CD4-positive, alpha-beta T cell treated with Interleukin-2 at 100 ng/mL for 4 hours (primary cell): Measurements from ENCODE around the gene UBE2V1.
"Not testable (repeated sequence)": the region's sequence is repeated elsewhere in the genome, so short reads cannot be mapped to it uniquely, and the experiment has no call there.

Experiments
- DNase-seq: peaks from one replicate; pipeline ENCODE4 v3.0.0-alpha.2; 2020; ENCODE audit warnings: low spot score

Gene UBE2V1

DNA sequence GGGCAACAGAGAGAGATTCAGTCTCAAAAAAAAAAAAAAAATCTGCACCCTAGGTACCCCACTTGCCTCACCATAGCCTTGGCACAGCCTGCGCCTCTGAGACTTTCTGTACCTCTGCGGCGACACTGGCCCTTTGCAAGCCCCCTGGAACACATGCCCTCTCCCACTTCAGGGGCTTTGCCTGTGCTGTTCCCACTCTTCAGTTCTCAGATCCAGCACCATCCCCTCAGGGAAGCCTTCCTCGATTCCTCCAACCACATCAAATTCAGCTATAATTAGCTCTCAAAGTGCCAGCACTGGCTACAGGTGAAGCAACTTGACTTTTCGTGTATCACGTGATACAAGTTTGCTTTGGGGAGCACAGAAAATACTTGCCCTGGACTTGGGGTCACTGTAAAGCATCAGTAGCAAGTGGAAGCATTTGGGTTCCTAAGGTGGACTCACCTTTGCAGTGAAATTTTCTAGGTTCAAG, 2.1 kb upstream of the UBE2V1 start:
- DNase-seq, result no peak

DNA sequence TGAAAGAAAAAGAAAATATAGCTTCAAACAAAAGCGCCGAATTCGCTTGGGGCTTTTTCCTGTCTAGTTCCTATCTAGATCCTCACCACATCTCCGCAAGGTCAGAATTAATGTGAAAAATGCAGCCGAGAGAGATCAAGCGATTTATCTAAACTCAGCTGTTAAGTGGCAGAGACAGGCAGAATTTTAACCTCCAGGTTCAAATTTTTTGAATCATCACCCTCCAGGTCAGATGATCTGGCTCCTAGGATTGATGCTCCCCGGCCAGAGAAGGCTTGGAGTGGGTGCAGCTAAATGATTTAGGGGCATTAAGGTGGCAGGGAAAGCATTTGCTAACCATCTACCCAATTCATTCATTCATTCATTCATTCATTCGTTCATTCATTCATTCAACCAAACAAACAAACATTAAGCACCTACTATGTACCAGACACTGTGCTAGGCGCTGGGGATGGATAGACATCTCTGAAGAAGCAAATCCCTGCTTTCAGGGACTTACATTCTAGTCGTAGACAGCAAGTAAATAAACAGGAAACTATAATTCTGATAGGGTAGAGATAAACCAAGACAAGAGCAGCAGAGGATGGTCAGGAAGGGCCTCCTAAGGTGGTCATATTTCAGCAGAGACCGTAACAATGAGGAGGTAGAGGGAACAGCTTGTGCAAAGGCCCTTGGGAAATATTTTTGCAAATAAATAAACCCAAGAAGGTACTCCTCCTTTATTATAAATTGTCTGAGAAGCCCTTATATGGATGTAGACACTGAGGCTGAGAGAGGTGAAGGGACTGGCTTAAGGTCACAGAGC, 672 bp upstream of the UBE2V1 start:
- DNase-seq, result no peak

DNA sequence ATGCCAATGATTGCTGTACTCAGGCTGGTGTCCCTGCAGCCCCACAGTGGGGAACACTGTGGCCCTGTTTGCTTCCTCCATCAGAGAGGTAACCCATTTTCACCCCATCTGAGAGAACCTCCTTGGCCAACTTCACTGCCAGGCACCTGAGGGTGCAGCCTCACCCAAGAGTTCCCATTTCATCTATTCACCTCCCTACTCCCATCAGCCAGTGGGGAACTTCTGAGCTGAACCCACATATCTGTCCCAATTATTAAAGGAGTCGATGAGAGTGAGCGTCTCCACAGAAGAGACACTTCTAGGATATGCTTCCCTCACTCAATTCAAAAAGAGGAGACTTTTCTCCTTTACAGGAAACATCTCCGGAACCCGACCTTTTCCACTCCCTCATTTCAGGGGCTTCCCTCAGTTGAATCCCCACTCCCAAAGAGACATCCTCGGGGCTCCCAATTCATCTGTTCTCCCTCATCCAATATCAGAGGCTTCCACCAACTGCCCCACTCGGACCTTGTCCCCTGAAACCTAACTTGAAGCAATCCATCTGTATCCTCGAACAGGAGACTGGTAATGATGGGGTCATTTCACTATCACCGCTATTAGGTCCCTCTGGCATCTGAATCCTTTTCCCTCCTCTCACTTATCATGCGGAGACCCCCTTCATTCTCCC, 988 bp downstream of the UBE2V1 start:
- no peak for DNase-seq

DNA sequence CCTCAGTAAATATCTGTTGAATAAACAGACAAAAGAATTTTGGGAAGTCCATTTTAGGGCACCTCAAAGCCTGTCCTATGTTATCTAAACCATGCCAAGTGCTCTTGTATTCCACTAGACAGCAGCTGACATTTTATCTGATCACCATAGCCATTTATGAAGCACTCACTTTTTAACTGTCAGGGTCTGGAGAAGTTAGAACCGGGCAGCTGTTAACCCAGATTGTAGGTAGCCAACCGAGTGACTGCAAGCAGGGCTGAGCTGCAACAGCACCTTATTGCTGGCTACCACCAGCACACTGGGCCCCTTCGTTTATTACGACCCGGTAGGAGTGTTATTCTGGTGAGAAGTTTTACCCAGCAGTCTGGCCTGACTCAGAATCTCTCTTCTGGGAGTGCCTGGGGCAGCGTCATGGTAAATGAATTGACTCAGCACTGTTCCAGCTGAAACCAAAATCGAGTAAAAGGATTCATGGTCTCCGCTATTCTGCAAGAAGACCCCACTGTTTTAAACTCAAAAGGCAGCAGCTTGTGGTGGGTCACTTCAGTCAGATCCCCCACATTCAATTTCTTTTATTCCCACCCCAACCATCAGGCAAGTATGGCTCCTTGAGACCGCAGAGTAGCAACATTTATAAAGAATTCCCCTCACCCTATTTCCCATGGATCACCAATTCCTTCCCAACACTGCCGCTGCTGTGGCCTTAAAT, 1.7 kb downstream of the UBE2V1 start:
- peak; percentile 51 for DNase-seq

DNA sequence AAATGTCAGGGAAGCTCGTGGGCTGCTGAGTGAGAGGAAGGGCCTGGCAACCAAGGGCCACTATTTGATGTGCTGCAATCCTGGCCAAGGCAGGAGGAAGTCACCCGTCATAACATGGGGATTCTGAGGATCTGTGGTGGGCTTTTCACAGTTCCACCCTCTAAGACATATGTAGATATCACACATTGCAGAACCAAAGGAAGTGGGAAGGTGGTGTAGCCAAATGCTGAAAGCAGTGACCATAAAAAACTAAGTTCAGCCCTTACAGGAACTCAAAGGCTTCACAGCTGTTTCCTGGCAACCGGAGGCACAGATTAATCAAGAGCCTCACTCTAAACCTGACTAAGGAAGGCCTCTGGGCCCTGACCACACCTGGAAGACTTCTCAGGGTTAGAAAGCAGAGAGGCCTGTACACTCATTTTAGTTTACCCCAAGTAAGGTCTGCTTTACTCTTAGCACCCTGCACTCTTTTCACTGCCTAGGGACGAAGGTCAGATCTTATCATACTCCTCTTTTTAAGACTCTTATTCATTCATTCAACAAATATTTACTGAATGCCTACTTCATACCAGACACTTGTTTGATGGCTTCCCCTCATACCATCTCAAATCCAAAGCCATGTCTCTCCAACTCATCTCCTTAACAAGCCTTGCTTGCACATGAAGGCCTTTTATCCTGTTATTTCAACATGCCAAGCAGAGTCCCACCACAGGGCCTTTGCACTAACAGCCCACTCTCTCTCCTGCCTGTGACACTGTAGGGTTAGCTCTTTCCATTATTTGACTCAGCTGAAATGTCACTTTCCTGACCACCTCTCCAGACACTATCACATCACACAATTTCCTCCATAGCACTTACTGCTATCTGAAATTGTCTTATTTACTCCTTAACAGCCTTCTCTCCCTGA, 2.6 kb downstream of the UBE2V1 start:
- DNase-seq, result peak; percentile 69

DNA sequence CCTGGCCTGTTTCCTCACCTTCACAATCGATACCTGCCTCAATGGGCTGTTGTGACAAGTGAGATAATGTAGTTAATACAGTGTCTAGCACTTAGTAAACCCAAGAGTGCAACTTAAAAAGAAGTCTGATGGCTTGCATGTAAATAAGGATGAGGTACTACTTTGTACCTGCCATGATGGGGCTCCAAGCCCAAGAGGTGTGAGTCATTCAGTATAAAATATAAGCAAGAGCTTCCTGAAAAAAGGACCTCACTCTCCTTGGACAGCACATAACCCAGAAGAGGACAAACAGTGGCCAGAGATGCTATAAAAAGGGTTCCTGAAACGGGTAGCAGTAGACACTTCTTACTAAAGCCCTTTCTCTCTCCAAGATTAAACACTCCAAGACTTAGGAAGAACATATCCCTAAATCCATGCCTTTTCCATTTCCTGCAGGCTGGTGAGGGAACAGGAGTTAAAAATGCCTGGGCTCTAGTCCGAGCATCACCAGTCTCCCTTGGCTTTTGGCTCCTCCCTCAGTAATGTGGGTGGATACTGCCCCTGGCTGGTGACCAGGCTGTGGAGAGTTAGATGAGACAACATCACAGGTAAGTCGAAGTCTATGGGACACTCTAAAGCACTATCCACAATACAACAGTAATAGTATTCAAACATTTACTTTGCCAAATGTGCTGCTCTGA, 4.3 kb downstream of the UBE2V1 start:
- DNase-seq, result no peak

DNA sequence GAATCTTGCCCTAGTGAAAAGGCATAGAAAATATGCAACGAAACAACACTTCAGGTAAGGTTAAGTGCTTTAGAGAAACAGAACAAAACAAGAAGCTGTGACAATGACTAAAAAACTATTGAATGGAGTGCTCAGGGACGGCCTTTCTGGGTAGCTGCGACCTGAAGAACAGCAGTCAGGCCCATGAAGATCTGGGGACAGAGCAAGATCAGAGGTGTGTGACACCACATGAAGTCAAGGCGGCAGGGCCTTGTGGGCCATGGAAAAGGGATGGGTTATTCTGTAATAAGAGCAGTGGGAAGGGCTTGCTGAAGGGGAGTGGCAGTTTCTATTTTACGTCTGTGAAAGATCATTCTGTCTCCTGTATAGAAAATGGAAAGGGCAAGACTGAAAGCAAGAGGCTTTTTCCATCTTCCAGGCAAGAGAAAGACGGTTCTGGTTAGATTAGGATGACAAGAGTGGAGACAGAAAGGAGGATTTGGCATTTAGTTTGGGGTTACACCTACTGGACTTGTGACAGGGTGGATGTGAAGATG, 5.1 kb downstream of the UBE2V1 start:
- DNase-seq, result no peak

DNA sequence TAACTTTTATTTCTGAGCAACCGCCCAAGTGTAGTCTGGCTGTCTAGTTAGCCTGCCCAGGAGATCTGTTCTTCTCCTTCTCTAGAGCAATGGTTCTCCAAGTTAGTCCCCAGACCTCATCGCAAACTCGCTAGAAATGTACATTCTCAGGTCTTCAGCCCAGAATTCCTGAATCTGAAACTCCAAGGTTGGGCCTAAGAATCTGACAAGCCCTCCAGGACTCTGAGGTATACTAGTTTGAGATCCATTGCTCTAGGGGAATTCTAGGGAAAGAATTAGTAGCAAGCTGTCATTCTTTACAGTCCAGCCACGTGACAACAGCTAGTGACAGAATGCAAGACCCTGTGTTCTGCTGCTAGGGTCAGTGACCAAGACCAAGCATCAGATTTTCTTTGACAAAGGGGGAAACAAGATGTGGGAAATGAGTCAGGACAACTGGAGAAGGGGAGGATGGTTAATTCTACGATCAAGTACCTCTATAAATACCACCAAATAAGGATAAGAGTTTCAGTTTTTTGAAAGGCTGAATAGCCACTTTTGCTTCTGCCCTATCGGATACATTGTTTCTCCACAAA, 5.8 kb downstream of the UBE2V1 start:
- no peak for DNase-seq

DNA sequence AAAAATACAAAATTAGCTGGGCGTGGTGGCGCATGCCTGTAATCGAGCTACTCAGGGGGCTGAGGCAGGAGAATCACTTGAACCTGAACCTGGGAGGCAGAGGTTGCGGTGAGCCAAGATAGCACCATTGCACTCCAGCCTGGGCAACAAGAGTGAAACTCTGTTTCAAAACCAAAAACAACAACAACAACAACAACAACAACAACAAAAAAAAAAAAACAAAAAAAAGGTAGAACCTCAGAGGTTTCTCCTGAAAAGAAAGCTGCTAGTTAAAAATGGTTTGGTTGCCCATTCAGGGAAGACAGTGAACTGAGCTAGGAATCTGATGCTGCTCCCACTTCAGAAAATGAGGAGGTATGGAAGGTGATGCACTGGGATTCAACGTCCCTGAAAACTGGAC, 6.3 kb downstream of the UBE2V1 start:
- DNase-seq, result not testable (repeated sequence)

DNA sequence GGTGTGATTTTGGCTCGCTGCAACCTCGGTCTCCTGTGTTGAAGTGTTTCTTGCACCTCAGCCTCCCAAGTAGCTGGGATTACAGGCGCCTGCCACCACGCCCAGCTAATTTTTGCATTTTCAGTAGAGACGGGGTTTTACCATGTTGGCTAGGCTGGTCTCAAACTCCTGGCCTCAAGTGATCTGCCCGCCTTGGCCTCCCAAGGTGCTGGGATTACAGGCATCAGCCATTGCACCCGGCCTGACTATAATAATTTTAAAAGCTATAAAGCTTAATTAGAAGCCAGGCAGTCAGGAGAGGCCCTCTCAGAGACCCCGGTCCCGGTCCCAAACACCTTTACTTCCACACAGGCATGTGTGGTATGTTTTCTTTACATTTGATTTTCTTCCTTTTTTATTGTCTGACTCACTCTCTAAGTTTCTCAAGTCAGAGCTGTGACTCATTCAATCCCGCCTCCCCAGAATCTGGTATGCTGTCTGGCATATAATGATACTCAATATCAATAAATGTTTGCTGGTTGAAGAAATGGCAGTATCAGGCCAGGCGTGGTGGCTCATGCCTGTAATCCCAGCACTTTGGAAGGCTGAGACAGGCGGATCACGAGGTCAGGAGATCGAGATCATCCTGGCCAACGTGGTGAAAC, 9.4 kb downstream of the UBE2V1 start:
- peak; percentile 49 for DNase-seq

DNA sequence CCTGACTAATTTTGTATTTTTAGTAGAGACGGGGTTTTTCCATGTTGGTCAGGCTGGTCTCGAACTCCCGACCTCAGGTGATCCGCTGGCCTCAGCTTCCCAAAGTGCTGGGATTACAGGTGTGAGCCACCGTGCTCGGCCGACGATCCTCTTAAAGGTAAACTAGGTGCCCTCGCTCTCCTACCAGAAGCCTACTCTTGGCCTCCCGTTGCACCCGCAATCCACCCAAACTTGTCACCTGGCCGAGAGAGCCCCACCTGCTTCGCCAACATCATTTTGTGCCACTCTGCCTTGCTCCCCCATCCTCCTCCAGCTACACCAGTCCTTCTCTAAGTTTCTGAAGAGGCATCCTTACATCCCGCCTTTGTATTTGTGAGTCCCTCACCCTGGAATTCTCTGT, 10.4 kb downstream of the UBE2V1 start:
- DNase-seq, result not testable (repeated sequence)

DNA sequence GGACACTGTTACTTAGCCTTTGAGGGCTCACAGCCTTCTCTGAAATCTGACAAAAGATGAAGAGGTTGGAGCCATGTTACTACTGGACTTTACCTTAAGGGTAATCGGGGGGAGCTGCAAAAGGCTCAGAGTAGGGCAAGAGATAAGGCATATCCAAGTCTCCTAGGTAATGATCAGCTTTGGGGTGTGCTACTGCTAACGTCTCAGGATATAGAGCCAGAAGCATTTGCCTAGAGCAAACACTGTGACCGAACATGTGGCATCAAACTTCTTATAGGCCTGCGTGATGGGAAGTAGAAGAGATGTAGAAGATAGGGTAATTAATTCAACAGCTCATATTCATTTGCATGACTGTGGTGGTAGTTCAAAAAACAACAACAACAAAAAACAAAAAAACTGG, 11.1 kb downstream of the UBE2V1 start:
- no peak for DNase-seq

DNA sequence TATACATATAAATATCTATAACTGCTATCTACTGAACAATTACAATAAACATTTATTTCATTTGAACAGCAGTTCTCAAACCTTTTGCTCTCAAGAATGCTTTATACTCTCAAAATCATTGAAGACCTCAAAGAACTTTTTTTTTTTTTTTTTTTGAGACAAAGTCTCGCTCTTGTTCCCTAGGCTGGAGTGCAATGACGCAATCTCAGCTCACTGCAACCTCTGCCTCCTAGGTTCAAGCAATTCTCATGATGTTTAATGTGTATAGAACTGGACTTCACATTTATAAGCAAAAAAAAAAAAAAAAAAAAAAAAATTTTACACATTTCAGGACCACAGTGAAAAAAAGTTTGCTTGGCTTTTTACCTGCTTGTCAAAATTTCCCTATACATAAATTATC, 11.7 kb downstream of the UBE2V1 start:
- no peak for DNase-seq

DNA sequence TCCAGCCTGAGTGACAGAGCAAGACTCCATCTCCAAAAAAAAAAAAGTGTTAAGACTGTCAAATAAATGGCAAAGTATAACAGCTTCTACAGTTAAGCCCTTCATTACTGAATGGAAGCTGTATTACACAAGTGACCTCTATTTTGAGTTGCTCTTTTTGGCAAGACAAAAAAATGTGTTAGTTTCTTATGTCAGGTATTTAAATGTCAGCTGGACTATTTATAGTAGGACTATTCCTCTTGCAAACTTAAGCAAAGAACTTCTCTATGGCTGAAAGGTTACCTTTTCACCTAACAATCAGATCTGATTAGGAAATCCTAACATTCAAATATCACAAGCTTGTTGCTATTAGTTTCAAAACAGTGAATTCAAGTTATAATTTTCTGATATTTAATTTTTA, 12.4 kb downstream of the UBE2V1 start:
- DNase-seq, result no peak

DNA sequence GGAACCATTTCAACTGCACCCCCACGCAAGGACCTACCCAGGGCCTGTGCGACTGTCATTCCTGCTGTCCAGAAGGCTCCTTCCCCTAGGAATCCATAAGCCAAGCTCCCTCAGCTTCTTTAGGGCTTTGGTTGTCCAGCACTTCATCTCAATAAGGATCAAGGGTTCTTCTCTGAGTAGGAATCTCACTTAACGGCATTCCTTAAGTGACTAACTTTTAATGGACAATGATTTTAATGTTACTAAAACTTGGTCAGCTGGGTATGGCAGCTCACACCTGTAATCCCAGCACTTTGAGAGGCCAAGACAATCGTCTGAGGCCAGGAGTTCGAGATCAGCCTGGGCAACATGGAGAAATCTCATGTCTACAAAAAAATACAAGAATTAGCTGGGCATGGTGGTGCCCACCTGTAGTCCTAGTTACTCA, 13.4 kb downstream of the UBE2V1 start:
- no peak for DNase-seq

DNA sequence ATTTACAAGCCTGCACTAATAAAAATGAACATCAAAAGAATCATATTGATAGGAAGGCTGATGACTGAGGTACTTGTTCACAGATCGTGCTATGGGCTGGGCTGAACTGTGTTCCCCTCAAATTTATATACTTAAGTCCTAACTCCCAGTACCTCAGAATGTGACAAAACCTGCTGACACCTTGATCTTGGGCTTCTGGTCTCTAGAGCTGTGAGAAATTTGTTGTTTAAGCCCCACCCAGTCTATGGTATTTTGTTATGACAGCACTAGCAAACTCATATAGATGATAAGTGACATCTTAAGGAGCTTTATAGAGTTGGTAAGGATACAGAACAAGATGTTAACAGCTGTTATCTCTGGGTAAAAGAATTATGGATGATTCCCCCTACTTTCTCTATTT, 13.8 kb downstream of the UBE2V1 start:
- DNase-seq, result no peak

DNA sequence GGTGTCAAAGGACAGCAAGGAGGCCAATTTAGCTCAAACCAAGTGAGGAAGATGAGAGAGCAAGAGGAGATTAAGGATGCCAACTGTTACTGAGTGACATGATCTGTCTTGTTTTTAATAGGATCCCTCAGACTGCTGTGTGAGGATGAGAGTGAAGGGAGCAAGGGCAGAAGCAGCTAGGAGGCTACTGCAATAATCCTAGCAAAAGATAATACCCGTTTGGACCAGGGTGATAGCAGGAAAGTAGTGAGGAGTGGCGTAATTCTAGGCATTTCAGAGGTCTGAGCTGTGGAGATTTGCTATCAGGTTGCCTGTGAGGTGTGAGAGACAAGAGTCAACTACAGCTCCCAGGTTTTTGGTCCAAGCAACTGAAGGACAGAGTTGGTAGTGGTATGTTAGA, 14.7 kb downstream of the UBE2V1 start:
- no peak for DNase-seq

DNA sequence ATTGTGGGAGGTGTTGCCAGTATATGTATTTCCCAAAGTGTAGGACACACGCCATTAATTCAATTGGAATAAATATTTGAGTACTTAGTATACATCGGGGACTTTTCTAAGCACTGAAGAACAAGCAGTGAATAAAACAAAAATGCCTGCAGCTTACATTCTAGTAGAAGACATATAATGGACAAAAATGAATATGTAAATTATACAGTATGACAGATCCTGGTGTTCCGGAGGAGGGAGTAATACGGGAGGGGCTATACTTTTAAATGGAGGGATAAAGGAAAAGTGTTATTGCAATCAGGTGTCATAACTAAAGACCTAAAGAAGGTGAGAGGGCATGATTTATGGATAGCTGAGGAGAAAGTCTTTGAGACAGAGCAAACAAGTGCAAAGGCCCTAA, 15.1 kb downstream of the UBE2V1 start:
- DNase-seq, result no peak

DNA sequence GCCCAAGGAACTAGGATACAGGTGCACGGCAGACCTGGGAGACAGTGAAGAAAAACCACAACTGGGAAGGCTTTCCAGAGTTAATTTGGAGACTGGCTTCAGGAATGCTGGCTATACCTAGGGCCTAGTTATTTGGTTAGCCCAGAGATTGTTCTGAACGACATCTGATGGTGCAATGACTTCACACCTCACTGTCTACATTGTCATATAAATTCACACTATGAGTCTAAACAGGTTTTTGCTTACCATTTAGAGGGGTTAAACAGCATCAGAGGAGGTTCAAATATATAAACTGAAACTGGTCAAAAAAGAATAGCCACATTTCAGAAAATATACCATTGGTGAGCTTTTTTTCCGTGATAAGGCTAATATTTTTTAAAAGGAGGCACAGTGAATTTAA, 16.7 kb downstream of the UBE2V1 start:
- no peak for DNase-seq

DNA sequence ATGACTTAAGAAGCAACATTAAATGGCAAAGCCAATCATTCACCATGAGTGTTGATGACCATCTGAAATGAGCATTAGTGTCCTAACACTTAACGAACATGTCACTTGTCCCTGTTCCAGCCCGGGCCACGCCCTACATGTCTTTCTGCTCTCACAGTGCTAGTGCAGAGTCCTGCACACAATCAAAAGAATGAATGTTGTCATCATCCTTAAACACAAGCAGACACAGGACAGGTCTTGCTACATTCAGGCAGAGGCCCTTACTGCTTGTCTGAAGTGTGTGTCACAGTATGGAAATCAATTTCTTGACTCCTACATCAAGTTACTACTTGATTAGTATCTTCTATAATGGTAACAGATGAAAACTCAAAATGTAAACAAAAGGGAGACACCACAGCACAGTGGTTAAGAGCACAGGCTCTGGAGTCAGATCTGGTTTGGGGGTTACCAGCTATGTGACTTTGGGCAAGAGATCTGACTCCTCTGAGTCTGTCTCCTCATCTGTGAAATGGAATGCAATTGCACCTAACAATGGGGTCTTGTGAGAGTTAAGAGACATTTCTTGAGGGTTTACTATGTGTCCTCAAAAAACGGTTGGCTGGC, 17.4 kb downstream of the UBE2V1 start:
- no peak for DNase-seq
